Motor neuron (in vitro differentiated cells): ENCODE data around the gene SCARF1. TPM values are rescaled to one million over a fixed set of nuclear protein-coding genes. Genes with fewer than 3 reads are reported as not detected.

ENCODE experiments used
- ATAC-seq, 8 experiments: fragments of 200-7000 bp; cut with Tn5 transposase; replicated peaks in 6 of 8; 2 replicates each; pipeline ENCODE4 v1.8.0; 2021; ENCODE audit warnings: mild to moderate bottlenecking in 8 of 8, moderate library complexity in 8 of 8
- H3K27ac ChIP-seq, 2 donors: fragments of 250-450 bp; sonication (Bioruptor Pico); 2 replicates each; pipeline ENCODE4 v1.9.0; 2021; ENCODE audit warnings: antibody characterized with exemption in 2 of 2, mild to moderate bottlenecking in 2 of 2, moderate library complexity in 1 of 2
- H3K4me1 ChIP-seq, 2 donors: fragments of 250-450 bp; sonication (Bioruptor Pico); replicated peaks in 1 of 2; 2 replicates each; pipeline ENCODE4 v1.6.1; 2021; ENCODE audit warnings: antibody characterized with exemption in 2 of 2, mild to moderate bottlenecking in 2 of 2, moderate library complexity in 1 of 2
- H3K4me3 ChIP-seq, 5 donors: fragments of 250-450 bp; sonication (Bioruptor Pico); 2 replicates each; pipeline ENCODE4 v1.9.0; 2021; ENCODE audit warnings: antibody characterized with exemption in 5 of 5, mild to moderate bottlenecking in 5 of 5, moderate library complexity in 4 of 5
- WGBS, 10 experiments: fragments of 450-650 bp; shearing (Covaris generic); methylation state at CpG; one replicate each; pipeline ENCODE4 v1.0.0; 2022; 5-methylcytosine and 5-hydroxymethylcytosine counted together
- in situ Hi-C, 9 experiments: fragments of 400-800 bp; cut with MboI; loops; one replicate each; pipeline ENCODE4 v1.15.0; 2021; ENCODE audit warnings: low sequenced_read_pairs in 9 of 9, low pct_unique_long_range_greater_than_20kb in 2 of 9; ENCODE audit not compliant: unreplicated experiment in 9 of 9
- total RNA-seq, 8 experiments: library from RNA; unstranded; fragments of 300-600 nt; gene quantifications; 2 replicates each; pipeline versions ENCODE4 v1.2.3 to v1.2.4, GENCODE V29; 2022

The SCARF1 gene
- total RNA-seq, 8 experiments from 2014 or later: 0.22 to 2.4 (median 0.50) TPM

- in situ Hi-C loops: no loop called here
- Histone ChIP-seq H3K4me1 (peaks cover 3% of the 10 kb centered on the region in 2 donors), H3K27ac (no peak overlapping the region), H3K4me3 (no peak overlapping the region)
- peak in 1 of 8 experiments; percentile 35 for ATAC-seq
- 87 to 98% (median 88%) methylated on average over 3 to 7 of the region's 13 CpGs; no CpG with 5 or more reads in 7 of the 10 experiments for WGBS, 10 experiments
Measured at GRCh38 chr17:1620486-1620885, 25.0 kb downstream of the SCARF1 start.

GRCh38 chr17:1617620-1618174 is 27.8 kb downstream of the SCARF1 start:
- ATAC-seq: peak in 7 of 8 experiments; percentile 24 to 92 (median 61)
- WGBS, 10 experiments: 60 to 100% (median 82%) methylated on average over 2 to 8 of the region's 20 CpGs; no CpG with 5 or more reads in 3 of the 10 experiments
- Histone ChIP-seq H3K4me1 (no peaks in the 10 kb centered on the region), H3K27ac (no peak overlapping the region), H3K4me3 (no peak overlapping the region)
- in situ Hi-C loops: no loop called here

GRCh38 chr17:1616101-1616500 is 29.4 kb downstream of the SCARF1 start:
- Histone ChIP-seq H3K4me3 (no peak overlapping the region), H3K4me1 (no peaks in the 10 kb centered on the region), H3K27ac (no peak overlapping the region)
- in situ Hi-C loops: no loop called here
- no peak for ATAC-seq
- WGBS, 10 experiments: 31 to 100% (median 87%) methylated on average over 1 to 10 of the region's 13 CpGs

GRCh38 chr17:1612400-1612799 is 33.1 kb downstream of the SCARF1 start:
- no peak for ATAC-seq
- H3K27ac ChIP-seq: no peak overlapping the region
- WGBS, 10 experiments: 80 to 91% (median 85%) methylated on average over 2 to 12 of the region's 16 CpGs; no CpG with 5 or more reads in 5 of the 10 experiments
- in situ Hi-C loops: no loop called here
- no peaks in the 10 kb centered on the region for H3K4me1 ChIP-seq
- H3K4me3 ChIP-seq: no peak overlapping the region

- WGBS, 10 experiments: 60 to 100% (median 93%) methylated on average over 1 to 8 of the region's 10 CpGs; no CpG with 5 or more reads in 1 of the 10 experiments
- in situ Hi-C loops: no loop called here
- H3K4me3 ChIP-seq: no peak overlapping the region
- no peak for ATAC-seq
- H3K4me1 ChIP-seq: peaks cover 3 to 5% of the 10 kb centered on the region in 2 donors
- H3K27ac ChIP-seq: no peak overlapping the region
Measured at GRCh38 chr17:1611715-1612114, 33.8 kb downstream of the SCARF1 start.

- WGBS, 10 experiments: 80 to 100% (median 87%) methylated on average over 1 to 6 of the region's 7 CpGs; no CpG with 5 or more reads in 1 of the 10 experiments
- H3K27ac ChIP-seq: no peak overlapping the region
- H3K4me3 ChIP-seq: no peak overlapping the region
- in situ Hi-C loops: no loop called here
- no peak for ATAC-seq
- H3K4me1 ChIP-seq: peaks cover 18 to 25% of the 10 kb centered on the region in 2 donors
Measured at GRCh38 chr17:1608676-1609075, 36.9 kb downstream of the SCARF1 start.

- Histone ChIP-seq H3K27ac (no peak overlapping the region), H3K4me1 (peaks cover 18 to 25% of the 10 kb centered on the region in 2 donors)
- in situ Hi-C loops: no loop called here
Measured at GRCh38 chr17:1607971-1608320, 37.6 kb downstream of the SCARF1 start.

GRCh38 chr17:1606352-1606985 is 39.1 kb downstream of the SCARF1 start:
- H3K4me3 ChIP-seq: no peak overlapping the region
- in situ Hi-C loops: no loop called here
- H3K4me1 ChIP-seq: peaks cover 18 to 25% of the 10 kb centered on the region in 2 donors
- no peak overlapping the region for H3K27ac ChIP-seq
- WGBS, 10 experiments: 20 to 100% (median 73%) methylated on average over 1 to 13 of the region's 26 CpGs; no CpG with 5 or more reads in 5 of the 10 experiments
- peak in 5 of 8 experiments; percentile 6 to 65 (median 32) for ATAC-seq

More at GRCh38 chr17:1607971-1608320, 37.6 kb downstream of the SCARF1 start:
- WGBS, 10 experiments: 60 to 100% (median 89%) methylated on average over 1 to 4 of the region's 5 CpGs; no CpG with 5 or more reads in 6 of the 10 experiments
- ATAC-seq: no peak
- no peak overlapping the region for H3K4me3 ChIP-seq

- peak in 2 of 8 experiments; percentile 5 to 12 for ATAC-seq
- 60 to 100% (median 94%) methylated on average over 1 to 6 of the region's 19 CpGs; no CpG with 5 or more reads in 7 of the 10 experiments for WGBS, 10 experiments
- H3K4me3 ChIP-seq: no peak overlapping the region
- H3K27ac ChIP-seq: no peak overlapping the region
- peaks cover 18 to 25% of the 10 kb centered on the region in 2 donors for H3K4me1 ChIP-seq
- in situ Hi-C loops: no loop called here
Measured at GRCh38 chr17:1605681-1606351, 39.7 kb downstream of the SCARF1 start.

GRCh38 chr17:1604831-1605528 is 40.6 kb downstream of the SCARF1 start:
- in situ Hi-C loops: no loop called here
- 41 to 95% (median 42%) methylated on average over 4 to 7 of the region's 35 CpGs; no CpG with 5 or more reads in 7 of the 10 experiments for WGBS, 10 experiments
- ATAC-seq: peak in 5 of 8 experiments; percentile 27 to 81 (median 77)
- H3K27ac ChIP-seq: peak overlapping the region; percentile 48 to 79
- H3K4me1 ChIP-seq: peaks cover 18 to 25% of the 10 kb centered on the region in 2 donors
- no peak overlapping the region for H3K4me3 ChIP-seq

GRCh38 chr17:1601571-1601970 is 44.0 kb downstream of the SCARF1 start:
- in situ Hi-C loops: no loop called here
- ATAC-seq: no peak
- 33 to 100% (median 90%) methylated on average over 1 to 5 of the region's 14 CpGs; no CpG with 5 or more reads in 6 of the 10 experiments for WGBS, 10 experiments

GRCh38 chr17:1598399-1599095 is 47.0 kb downstream of the SCARF1 start:
- WGBS, 10 experiments: 80 to 100% (median 93%) methylated on average over 1 to 7 of the region's 8 CpGs; no CpG with 5 or more reads in 2 of the 10 experiments
- Histone ChIP-seq H3K27ac (no peak overlapping the region), H3K4me1 (no peaks in the 10 kb centered on the region), H3K4me3 (no peak overlapping the region)
- no peak for ATAC-seq
- in situ Hi-C loops: no loop called here

More at GRCh38 chr17:1601571-1601970, 44.0 kb downstream of the SCARF1 start:
- no peak overlapping the region for H3K4me3 ChIP-seq
- no peak overlapping the region for H3K27ac ChIP-seq
- H3K4me1 ChIP-seq: peaks cover 11 to 21% of the 10 kb centered on the region in 2 donors
